Activated T-helper 9 cell treated with anti-CD3 and anti-CD28 coated beads, Interleukin-2, amount 50 U/mL, for 16 hours (primary cell): ENCODE results near the gene ZBTB49.
"Not testable (repeated sequence)": the region's sequence is repeated elsewhere in the genome, so short reads cannot be mapped to it uniquely, and the experiment has no call there.

Experiments
- DNase-seq: peaks from one replicate; pipeline ENCODE4 v3.0.0-alpha.2; 2020; ENCODE audit warnings: low read depth

Gene ZBTB49

GRCh38 chr4:4326166-4326565, 36.1 kb downstream of the ZBTB49 start:
- DNase-seq: no peak

GRCh38 chr4:4327652-4328121, 37.6 kb downstream of the ZBTB49 start:
- DNase-seq: no peak

GRCh38 chr4:4328206-4328605, 38.2 kb downstream of the ZBTB49 start:
- no peak for DNase-seq

GRCh38 chr4:4328840-4329239, 38.8 kb downstream of the ZBTB49 start:
- no peak for DNase-seq

- DNase-seq: no peak
Observed at GRCh38 chr4:4329496-4329895, 39.4 kb downstream of the ZBTB49 start.

- DNase-seq: no peak
Observed at GRCh38 chr4:4330794-4331193, 40.7 kb downstream of the ZBTB49 start.

- no peak for DNase-seq
Observed at GRCh38 chr4:4332529-4332928, 42.5 kb downstream of the ZBTB49 start.

- no peak for DNase-seq
Observed at GRCh38 chr4:4333265-4333706, 43.2 kb downstream of the ZBTB49 start.

GRCh38 chr4:4334798-4335520, 44.9 kb downstream of the ZBTB49 start:
- DNase-seq: peak; percentile 65

GRCh38 chr4:4338210-4339001, 48.4 kb downstream of the ZBTB49 start:
- no peak for DNase-seq

- no peak for DNase-seq
Observed at GRCh38 chr4:4339504-4340085, 49.5 kb downstream of the ZBTB49 start.

GRCh38 chr4:4341861-4342650, 52.0 kb downstream of the ZBTB49 start:
- DNase-seq: no peak

GRCh38 chr4:4343038-4343437, 53.0 kb downstream of the ZBTB49 start:
- DNase-seq: no peak

- DNase-seq: no peak
Observed at GRCh38 chr4:4344915-4345527, 55.0 kb downstream of the ZBTB49 start.

GRCh38 chr4:4347585-4347984, 57.5 kb downstream of the ZBTB49 start:
- no peak for DNase-seq

- not testable (repeated sequence) for DNase-seq
Observed at GRCh38 chr4:4348585-4348984, 58.5 kb downstream of the ZBTB49 start.

GRCh38 chr4:4349867-4350266, 59.8 kb downstream of the ZBTB49 start:
- DNase-seq: no peak

- DNase-seq: no peak
Observed at GRCh38 chr4:4350909-4351308, 60.9 kb downstream of the ZBTB49 start.

- DNase-seq: no peak
Observed at GRCh38 chr4:4355302-4355701, 65.3 kb downstream of the ZBTB49 start.

GRCh38 chr4:4356106-4357041, 66.3 kb downstream of the ZBTB49 start:
- DNase-seq: no peak
